ENCODE data around the gene MED9.

GRCh38 chr17:17445296-17445924 is 31.4 kb upstream of the MED9 start:
- TF ChIP-seq POLR2A (IDR thresholded peaks at IDR 0.05) (no peak), CTCF (IDR thresholded peaks at IDR 0.05) (no peak), POLR2AphosphoS5 (IDR thresholded peaks at IDR 0.05) (no peak), EP300 (IDR thresholded peaks at IDR 0.05) (no peak)
